WTC11 (cell line): ENCODE results near the gene GRM5. TPM values are rescaled to one million over a fixed set of nuclear protein-coding genes. Genes with fewer than 3 reads are reported as not detected.

Source experiments
- ATAC-seq: fragments of 200-7000 bp; cut with Tn5 transposase; 2 replicates; pipeline ENCODE4 v1.10.0; 2021; ENCODE audit warnings: mild to moderate bottlenecking, moderate library complexity
- CTCF ChIA-PET: fragments of 300-600 bp; sonication (Branson Sonifier 250); formaldehyde crosslinking; loops from one replicate; lab custom pipeline; 2021; ENCODE audit warnings: antibody characterized with exemption; lab: Charles Lee
- POLR2A ChIA-PET: fragments of 350-600 bp; sonication (Branson Sonifier 250); formaldehyde crosslinking; loops from one replicate; lab custom pipeline; 2021; ENCODE audit warnings: antibody characterized with exemption; lab: Charles Lee
- DNase-seq: peaks from one replicate; pipeline ENCODE4 v3.0.0; 2021; ENCODE audit warnings: low spot score
- H3K27ac Mint-ChIP-seq: 2 replicates; pipeline ENCODE4 v1.8.0; 2021; ENCODE audit warnings: mixed read lengths
- H3K27me3 Mint-ChIP-seq: 2 replicates; pipeline ENCODE4 v1.8.0; 2021; ENCODE audit warnings: low read depth, mild to moderate bottlenecking, moderate library complexity, mixed read lengths
- H3K36me3 Mint-ChIP-seq: 2 replicates; pipeline ENCODE4 v1.8.0; 2021; ENCODE audit warnings: mixed read lengths
- H3K4me1 Mint-ChIP-seq: 2 replicates; pipeline ENCODE4 v1.8.0; 2022; ENCODE audit warnings: mixed read lengths
- H3K4me3 Mint-ChIP-seq: 2 replicates; pipeline ENCODE4 v1.8.0; 2021; ENCODE audit warnings: mild to moderate bottlenecking, moderate library complexity, mixed read lengths
- H3K9me3 Mint-ChIP-seq: 2 replicates; pipeline ENCODE4 v1.8.0; 2021; ENCODE audit warnings: mixed read lengths
- ARID4B ChIP-seq: sonication (generic); formaldehyde crosslinking; IDR thresholded peaks from 2 replicates; pipeline ENCODE4 v1.8.0; 2023; ENCODE audit warnings: missing genetic modification reagents, mild to moderate bottlenecking, borderline replicate concordance
- ATF1 ChIP-seq: sonication (generic); formaldehyde crosslinking; IDR thresholded peaks from 2 replicates; pipeline ENCODE4 v1.8.1; 2023; ENCODE audit warnings: mild to moderate bottlenecking, moderate library complexity, missing genetic modification reagents
- CDX4 ChIP-seq: fragments of 250-450 bp; sonication (Bioruptor Pico); IDR thresholded peaks from 2 replicates; pipeline ENCODE4 v1.9.0; 2021; ENCODE audit warnings: moderate library complexity, mild to moderate bottlenecking, inconsistent platforms, borderline replicate concordance
- CREM ChIP-seq: sonication (generic); formaldehyde crosslinking; IDR thresholded peaks from 2 replicates; pipeline ENCODE4 v1.8.1; 2022; ENCODE audit warnings: mild to moderate bottlenecking, missing genetic modification reagents, moderate library complexity
- E2F1 ChIP-seq: sonication (generic); formaldehyde crosslinking; IDR thresholded peaks from 2 replicates; pipeline ENCODE4 v1.8.0; 2022; ENCODE audit warnings: mild to moderate bottlenecking, missing genetic modification reagents
- ESRRA ChIP-seq: sonication (generic); formaldehyde crosslinking; IDR thresholded peaks from 2 replicates; pipeline ENCODE4 v1.8.1; 2022; ENCODE audit warnings: mild to moderate bottlenecking, missing genetic modification reagents, borderline replicate concordance
- IRF2 ChIP-seq: sonication (generic); formaldehyde crosslinking; IDR thresholded peaks from 2 replicates; pipeline ENCODE4 v1.8.0; 2022; ENCODE audit warnings: low read depth, missing genetic modification reagents, borderline replicate concordance
- NFE2L1 ChIP-seq: sonication (generic); formaldehyde crosslinking; IDR thresholded peaks from 2 replicates; pipeline ENCODE4 v1.8.1; 2023; ENCODE audit warnings: missing genetic modification reagents
- NR1H2 ChIP-seq: sonication (generic); formaldehyde crosslinking; IDR thresholded peaks from 2 replicates; pipeline ENCODE4 v1.9.0; 2021; ENCODE audit warnings: mild to moderate bottlenecking, moderate library complexity, missing genetic modification reagents
- SMAD4 ChIP-seq: sonication (generic); formaldehyde crosslinking; IDR thresholded peaks from 2 replicates; pipeline ENCODE4 v1.8.0; 2022; ENCODE audit warnings: mild to moderate bottlenecking, missing genetic modification reagents
- STAT6 ChIP-seq: sonication (generic); formaldehyde crosslinking; conservative IDR thresholded peaks from 2 replicates; pipeline ENCODE4 v1.8.1; 2023; ENCODE audit warnings: mild to moderate bottlenecking, low read depth, missing genetic modification reagents, moderate library complexity
- TP53 ChIP-seq: sonication (generic); formaldehyde crosslinking; IDR thresholded peaks from 2 replicates; pipeline ENCODE4 v1.8.1; 2023; ENCODE audit warnings: mild to moderate bottlenecking, missing genetic modification reagents
- ZNF138 ChIP-seq: sonication (generic); formaldehyde crosslinking; conservative IDR thresholded peaks from 2 replicates; pipeline ENCODE4 v1.8.1; 2022; ENCODE audit warnings: mild to moderate bottlenecking, moderate library complexity, missing genetic modification reagents
- ZNF232 ChIP-seq: sonication (generic); formaldehyde crosslinking; IDR thresholded peaks from 2 replicates; pipeline ENCODE4 v1.8.0; 2022; ENCODE audit warnings: mild to moderate bottlenecking, missing genetic modification reagents
- ZNF416 ChIP-seq: fragments of 250-450 bp; sonication (Bioruptor Pico); IDR thresholded peaks from 2 replicates; pipeline ENCODE4 v1.9.0; 2021; ENCODE audit warnings: mild to moderate bottlenecking, inconsistent platforms
- ZNF512 ChIP-seq: sonication (generic); formaldehyde crosslinking; IDR thresholded peaks from 2 replicates; pipeline ENCODE4 v1.8.1; 2022; ENCODE audit warnings: missing genetic modification reagents, borderline replicate concordance
- ZNF671 ChIP-seq: fragments of 250-450 bp; sonication (Bioruptor Pico); IDR thresholded peaks from 2 replicates; pipeline ENCODE4 v1.8.0; 2021; ENCODE audit warnings: mild to moderate bottlenecking
- total RNA-seq: library from RNA; stranded (reverse); gene quantifications from 3 replicates; pipeline ENCODE4 v1.2.3, GENCODE V29; 2021

GRM5 gene
- total RNA-seq, 1 experiment from 2014 or later = 0.13 TPM

- Mint-ChIP-seq H3K9me3 (no peaks in the 10 kb centered on the region), H3K4me3 (no peak overlapping the region), H3K27me3 (no peaks in the 10 kb centered on the region), H3K4me1 (peaks cover 14% of the 10 kb centered on the region), H3K27ac (no peak overlapping the region), H3K36me3 (no peaks in the 10 kb centered on the region)
- ChIA-PET POLR2A (no interaction called here), CTCF (interaction anchor here (1.3 kb wide), 1 partner anchor 144 kb away, joined by 3 read pairs; no protein-coding TSS in a partner anchor)
- DNase-seq = no peak
- ATAC-seq = peak; percentile 69
- TF ChIP-seq NFE2L1 = no peak
- no peak for TF ChIP-seq CREM (CRISPR knock-in tag)
- no peak for TF ChIP-seq NR1H2 (CRISPR knock-in tag)
- no peak for TF ChIP-seq ZNF671 (CRISPR knock-in tag)
- no peak for TF ChIP-seq ZNF416 (CRISPR knock-in tag)
- no peak for TF ChIP-seq SMAD4 (CRISPR knock-in tag)
- TF ChIP-seq ATF1 (CRISPR knock-in tag) = no peak
- no peak for TF ChIP-seq ZNF512 (CRISPR knock-in tag)
- TF ChIP-seq ARID4B (CRISPR knock-in tag) = no peak
- TF ChIP-seq IRF2 = no peak
- TF ChIP-seq ZNF232 = no peak
- TF ChIP-seq ESRRA (CRISPR knock-in tag) = no peak
- no peak for TF ChIP-seq STAT6
- no peak for TF ChIP-seq E2F1 (CRISPR knock-in tag)
- TF ChIP-seq ZNF138 (CRISPR knock-in tag) = no peak
- TF ChIP-seq TP53 = no peak
- TF ChIP-seq CDX4 = no peak
Measured at GRCh38 chr11:88695689-88696414, 369.9 kb downstream of the GRM5 start.
